HepG2 (cell line): Measurements from ENCODE around the gene ERO1A. TPM values are rescaled to one million over a fixed set of nuclear protein-coding genes. Genes with fewer than 3 reads are reported as not detected.
A peak's percentile ranks its signal among the peaks of the same experiment; 100 is the strongest.

ENCODE experiments used
- FOXO1 ChIP-seq: sonication (generic); formaldehyde crosslinking; IDR thresholded peaks from 2 replicates; pipeline ENCODE4 v1.4.0; 2020; ENCODE audit warnings: missing genetic modification reagents
- HOXA9 ChIP-seq: sonication (generic); formaldehyde crosslinking; IDR thresholded peaks from 2 replicates; pipeline ENCODE4 v1.8.1; 2022; ENCODE audit warnings: missing genetic modification reagents, mild to moderate bottlenecking, moderate library complexity, borderline replicate concordance
- ISX ChIP-seq: sonication (generic); formaldehyde crosslinking; conservative IDR thresholded peaks from 2 replicates; pipeline ENCODE4 v1.5.0; 2020; ENCODE audit warnings: missing genetic modification reagents
- MTA1 ChIP-seq: sonication (generic); formaldehyde crosslinking; IDR thresholded peaks from 2 replicates; pipeline ENCODE4 v1.4.0; 2020; ENCODE audit warnings: missing genetic modification reagents, mild to moderate bottlenecking, borderline replicate concordance
- POLR2AphosphoS5 ChIP-seq: IDR thresholded peaks from 2 replicates; pipeline ENCODE4 v1.6.1; 2012; ENCODE audit warnings: low read depth, low read length
- RBM22 ChIP-seq: fragments of 200-400 bp; formaldehyde crosslinking; optimal IDR thresholded peaks from 2 replicates; pipeline ENCODE3; 2017; ENCODE audit warnings: mild to moderate bottlenecking, low read length, moderate library complexity
- RELA ChIP-seq: sonication (generic); formaldehyde crosslinking; IDR thresholded peaks from 2 replicates; pipeline ENCODE4 v1.4.0; 2020; ENCODE audit warnings: missing genetic modification reagents
- RFX5 ChIP-seq: IDR thresholded peaks from 2 replicates; pipeline ENCODE4 v1.6.1; 2011; ENCODE audit warnings: low read depth, low read length, improper control_type of control experiment
- SNRNP70 ChIP-seq: fragments of 200-400 bp; formaldehyde crosslinking; IDR thresholded peaks from 2 replicates; pipeline ENCODE4 v1.6.1; 2017; ENCODE audit warnings: mild to moderate bottlenecking, low read depth, low read length, moderate library complexity
- ZBTB38 ChIP-seq: sonication (generic); formaldehyde crosslinking; IDR thresholded peaks from 2 replicates; pipeline ENCODE4 v1.5.1; 2020; ENCODE audit warnings: mild to moderate bottlenecking, missing genetic modification reagents
- ZNF383 ChIP-seq: sonication (generic); formaldehyde crosslinking; IDR thresholded peaks from 2 replicates; pipeline ENCODE4 v1.4.0; 2020; ENCODE audit warnings: missing genetic modification reagents, mild to moderate bottlenecking, borderline replicate concordance
- ZNF567 ChIP-seq: sonication (generic); formaldehyde crosslinking; IDR thresholded peaks from 2 replicates; pipeline ENCODE4 v1.8.1; 2023; ENCODE audit warnings: mild to moderate bottlenecking, missing genetic modification reagents, borderline replicate concordance
- ZNF790 ChIP-seq: sonication (generic); formaldehyde crosslinking; IDR thresholded peaks from 2 replicates; pipeline ENCODE4 v1.8.0; 2022; ENCODE audit warnings: missing genetic modification reagents, mild to moderate bottlenecking, borderline replicate concordance
- polyA plus RNA-seq, 8 experiments: library from polyadenylated mRNA; depleted of rRNA in 3 of 8; stranded (reverse) in 7 of 8; unstranded in 1 of 8; fragments of >200 nt; fragmentation: Illumina TruSeq in 4 of 8; extraction: Trizol in 4 of 8; gene quantifications; 2 replicates each; pipeline versions ENCODE4 v1.2.1 to v1.2.3, GENCODE V29; 2011 to 2016; ENCODE audit warnings: low read depth in 4 of 8, missing spikeins in 1 of 8, mixed read lengths in 1 of 8; ENCODE audit not compliant: insufficient read depth in 1 of 8
- total RNA-seq, 5 experiments: library from RNA; depleted of rRNA; stranded (reverse); fragments of >200 nt; fragmentation: Illumina TruSeq; extraction: Trizol; gene quantifications; 2 replicates each; pipeline ENCODE4 v1.2.3, GENCODE V29; 2016; ENCODE audit warnings: low read depth in 1 of 5
- TF ChIP-seq, protein P1 (sequence below): sonication (generic); formaldehyde crosslinking; IDR thresholded peaks from 2 replicates; pipeline ENCODE4 v1.8.1; 2022; ENCODE audit warnings: low read depth, mild to moderate bottlenecking, missing genetic modification reagents
- TF ChIP-seq, protein P2 (sequence below): sonication (generic); formaldehyde crosslinking; IDR thresholded peaks from 2 replicates; pipeline ENCODE4 v1.4.0; 2020; ENCODE audit warnings: mild to moderate bottlenecking, missing genetic modification reagents
- TF ChIP-seq, protein P3 (sequence below): IDR thresholded peaks from 2 replicates; pipeline ENCODE4 v1.6.1; 2016; ENCODE audit warnings: missing biosample characterization, missing genetic modification reagents, low read depth
- TF ChIP-seq, protein P4 (sequence below): sonication (generic); formaldehyde crosslinking; IDR thresholded peaks from 2 replicates; pipeline ENCODE4 v1.4.0; 2020; ENCODE audit warnings: missing genetic modification reagents, borderline replicate concordance

ERO1A gene
- total and polyA plus RNA-seq, 2 of the 13 experiments (the other 11 are each of a cell fraction or from before 2014, with no cell fraction given): 60.3 to 137 TPM

DNA sequence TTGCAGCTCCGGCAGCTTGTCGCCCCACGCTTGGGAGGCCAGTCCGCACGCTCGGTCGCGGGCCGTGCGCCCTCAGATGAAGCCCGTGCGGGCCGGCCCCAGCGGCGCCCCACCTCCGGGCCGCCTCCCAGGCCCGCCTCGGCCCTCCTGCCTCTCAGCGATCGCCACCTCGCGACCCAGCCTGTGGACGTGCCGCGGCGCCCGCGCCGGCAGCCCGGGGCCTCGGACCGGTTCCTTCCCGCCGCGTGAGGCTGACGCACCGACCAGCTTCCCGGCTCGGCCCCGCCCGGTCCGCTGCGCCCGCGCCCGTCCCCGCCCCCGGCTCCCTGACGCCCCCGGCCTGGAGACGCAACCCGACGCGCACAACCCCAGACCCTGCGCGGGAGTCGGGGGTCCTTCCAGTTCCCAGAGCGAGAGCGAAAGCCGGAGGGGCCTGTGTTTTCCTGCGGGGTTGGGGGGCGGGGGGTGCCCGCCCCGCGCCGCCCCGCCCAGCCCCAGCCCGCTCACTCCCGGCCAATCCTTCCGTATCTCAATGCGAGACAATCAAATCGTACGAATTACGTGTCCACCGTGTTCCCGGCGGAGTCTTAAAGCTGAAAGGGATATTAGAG lies at the start of gene ERO1A (continued):
- TF ChIP-seq, protein P1, sequence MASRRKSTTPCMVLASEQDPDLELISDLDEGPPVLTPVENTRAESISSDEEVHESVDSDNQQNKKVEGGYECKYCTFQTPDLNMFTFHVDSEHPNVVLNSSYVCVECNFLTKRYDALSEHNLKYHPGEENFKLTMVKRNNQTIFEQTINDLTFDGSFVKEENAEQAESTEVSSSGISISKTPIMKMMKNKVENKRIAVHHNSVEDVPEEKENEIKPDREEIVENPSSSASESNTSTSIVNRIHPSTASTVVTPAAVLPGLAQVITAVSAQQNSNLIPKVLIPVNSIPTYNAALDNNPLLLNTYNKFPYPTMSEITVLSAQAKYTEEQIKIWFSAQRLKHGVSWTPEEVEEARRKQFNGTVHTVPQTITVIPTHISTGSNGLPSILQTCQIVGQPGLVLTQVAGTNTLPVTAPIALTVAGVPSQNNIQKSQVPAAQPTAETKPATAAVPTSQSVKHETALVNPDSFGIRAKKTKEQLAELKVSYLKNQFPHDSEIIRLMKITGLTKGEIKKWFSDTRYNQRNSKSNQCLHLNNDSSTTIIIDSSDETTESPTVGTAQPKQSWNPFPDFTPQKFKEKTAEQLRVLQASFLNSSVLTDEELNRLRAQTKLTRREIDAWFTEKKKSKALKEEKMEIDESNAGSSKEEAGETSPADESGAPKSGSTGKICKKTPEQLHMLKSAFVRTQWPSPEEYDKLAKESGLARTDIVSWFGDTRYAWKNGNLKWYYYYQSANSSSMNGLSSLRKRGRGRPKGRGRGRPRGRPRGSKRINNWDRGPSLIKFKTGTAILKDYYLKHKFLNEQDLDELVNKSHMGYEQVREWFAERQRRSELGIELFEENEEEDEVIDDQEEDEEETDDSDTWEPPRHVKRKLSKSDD (CRISPR knock-in tag): no peak
- TF ChIP-seq ZNF567 (CRISPR knock-in tag) (no peak), RBM22 (no peak), SNRNP70 (no peak), RELA (CRISPR knock-in tag) (no peak), RFX5 (no peak), ZNF383 (CRISPR knock-in tag) (no peak), ZBTB38 (0 out of 2 replicates have a peak, but pooled peaks have one; percentile 15), HOXA9 (CRISPR knock-in tag) (peak; percentile 43; the same call in 1 of the 2 replicates), POLR2AphosphoS5 (peak; percentile 51), FOXO1 (no peak), ISX (CRISPR knock-in tag) (0 out of 2 replicates have a peak, but pooled peaks have one; percentile 3), MTA1 (CRISPR knock-in tag) (no peak), ZNF790 (CRISPR knock-in tag) (0 out of 2 replicates have a peak, but pooled peaks have one; percentile 20)
- TF ChIP-seq, protein P2, sequence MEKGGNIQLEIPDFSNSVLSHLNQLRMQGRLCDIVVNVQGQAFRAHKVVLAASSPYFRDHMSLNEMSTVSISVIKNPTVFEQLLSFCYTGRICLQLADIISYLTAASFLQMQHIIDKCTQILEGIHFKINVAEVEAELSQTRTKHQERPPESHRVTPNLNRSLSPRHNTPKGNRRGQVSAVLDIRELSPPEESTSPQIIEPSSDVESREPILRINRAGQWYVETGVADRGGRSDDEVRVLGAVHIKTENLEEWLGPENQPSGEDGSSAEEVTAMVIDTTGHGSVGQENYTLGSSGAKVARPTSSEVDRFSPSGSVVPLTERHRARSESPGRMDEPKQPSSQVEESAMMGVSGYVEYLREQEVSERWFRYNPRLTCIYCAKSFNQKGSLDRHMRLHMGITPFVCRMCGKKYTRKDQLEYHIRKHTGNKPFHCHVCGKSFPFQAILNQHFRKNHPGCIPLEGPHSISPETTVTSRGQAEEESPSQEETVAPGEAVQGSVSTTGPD: no peak
- TF ChIP-seq, protein P3, sequence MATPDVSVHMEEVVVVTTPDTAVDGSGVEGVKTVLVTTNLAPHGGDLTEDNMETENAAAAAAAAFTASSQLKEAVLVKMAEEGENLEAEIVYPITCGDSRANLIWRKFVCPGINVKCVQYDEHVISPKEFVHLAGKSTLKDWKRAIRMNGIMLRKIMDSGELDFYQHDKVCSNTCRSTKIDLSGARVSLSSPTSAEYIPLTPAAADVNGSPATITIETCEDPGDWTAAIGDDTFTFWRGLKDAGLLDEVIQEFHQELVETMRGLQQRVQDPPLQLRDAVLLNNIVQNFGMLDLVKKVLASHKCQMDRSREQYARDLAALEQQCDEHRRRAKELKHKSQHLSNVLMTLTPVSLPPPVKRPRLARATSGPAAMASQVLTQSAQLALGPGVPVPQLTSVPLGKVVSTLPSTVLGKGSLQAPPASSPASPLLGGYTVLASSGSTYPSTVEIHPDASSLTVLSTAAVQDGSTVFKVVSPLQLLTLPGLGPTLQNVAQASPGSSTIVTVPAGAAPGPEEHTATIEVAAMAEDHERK (CRISPR knock-in tag): no peak
- TF ChIP-seq, protein P4, sequence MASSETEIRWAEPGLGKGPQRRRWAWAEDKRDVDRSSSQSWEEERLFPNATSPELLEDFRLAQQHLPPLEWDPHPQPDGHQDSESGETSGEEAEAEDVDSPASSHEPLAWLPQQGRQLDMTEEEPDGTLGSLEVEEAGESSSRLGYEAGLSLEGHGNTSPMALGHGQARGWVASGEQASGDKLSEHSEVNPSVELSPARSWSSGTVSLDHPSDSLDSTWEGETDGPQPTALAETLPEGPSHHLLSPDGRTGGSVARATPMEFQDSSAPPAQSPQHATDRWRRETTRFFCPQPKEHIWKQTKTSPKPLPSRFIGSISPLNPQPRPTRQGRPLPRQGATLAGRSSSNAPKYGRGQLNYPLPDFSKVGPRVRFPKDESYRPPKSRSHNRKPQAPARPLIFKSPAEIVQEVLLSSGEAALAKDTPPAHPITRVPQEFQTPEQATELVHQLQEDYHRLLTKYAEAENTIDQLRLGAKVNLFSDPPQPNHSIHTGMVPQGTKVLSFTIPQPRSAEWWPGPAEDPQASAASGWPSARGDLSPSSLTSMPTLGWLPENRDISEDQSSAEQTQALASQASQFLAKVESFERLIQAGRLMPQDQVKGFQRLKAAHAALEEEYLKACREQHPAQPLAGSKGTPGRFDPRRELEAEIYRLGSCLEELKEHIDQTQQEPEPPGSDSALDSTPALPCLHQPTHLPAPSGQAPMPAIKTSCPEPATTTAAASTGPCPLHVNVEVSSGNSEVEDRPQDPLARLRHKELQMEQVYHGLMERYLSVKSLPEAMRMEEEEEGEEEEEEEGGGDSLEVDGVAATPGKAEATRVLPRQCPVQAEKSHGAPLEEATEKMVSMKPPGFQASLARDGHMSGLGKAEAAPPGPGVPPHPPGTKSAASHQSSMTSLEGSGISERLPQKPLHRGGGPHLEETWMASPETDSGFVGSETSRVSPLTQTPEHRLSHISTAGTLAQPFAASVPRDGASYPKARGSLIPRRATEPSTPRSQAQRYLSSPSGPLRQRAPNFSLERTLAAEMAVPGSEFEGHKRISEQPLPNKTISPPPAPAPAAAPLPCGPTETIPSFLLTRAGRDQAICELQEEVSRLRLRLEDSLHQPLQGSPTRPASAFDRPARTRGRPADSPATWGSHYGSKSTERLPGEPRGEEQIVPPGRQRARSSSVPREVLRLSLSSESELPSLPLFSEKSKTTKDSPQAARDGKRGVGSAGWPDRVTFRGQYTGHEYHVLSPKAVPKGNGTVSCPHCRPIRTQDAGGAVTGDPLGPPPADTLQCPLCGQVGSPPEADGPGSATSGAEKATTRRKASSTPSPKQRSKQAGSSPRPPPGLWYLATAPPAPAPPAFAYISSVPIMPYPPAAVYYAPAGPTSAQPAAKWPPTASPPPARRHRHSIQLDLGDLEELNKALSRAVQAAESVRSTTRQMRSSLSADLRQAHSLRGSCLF (CRISPR knock-in tag): no peak
